DOHH2 (cell line): ENCODE data around the gene PLAAT4.

ENCODE experiments used
- H3F3A ChIP-seq: fragments of 200-600 bp; sonication (generic), shearing (Covaris generic); 2 replicates; pipeline ENCODE4 v1.6.0; 2016; ENCODE audit warnings: antibody characterized with exemption, mild to moderate bottlenecking; ENCODE audit not compliant: control insufficient read depth, insufficient read depth
- H3K27ac ChIP-seq: fragments of 200-600 bp; sonication (generic); 2 replicates; pipeline ENCODE4 v1.5.1; 2014; ENCODE audit warnings: low read depth, mild to moderate bottlenecking, low read length, moderate library complexity
- H3K27me3 ChIP-seq: fragments of 200-600 bp; sonication (generic); 2 replicates; pipeline ENCODE4 v1.6.1; 2014; ENCODE audit warnings: mild to moderate bottlenecking, low read length, mixed read lengths; ENCODE audit not compliant: control insufficient read depth
- H3K36me3 ChIP-seq: fragments of 200-600 bp; sonication (generic); 2 replicates; pipeline ENCODE4 v1.6.1; 2014; ENCODE audit warnings: mild to moderate bottlenecking, low read length, moderate library complexity, mixed read lengths; ENCODE audit not compliant: control insufficient read depth
- H3K4me1 ChIP-seq: fragments of 200-600 bp; sonication (generic); 2 replicates; pipeline ENCODE4 v1.6.1; 2014; ENCODE audit warnings: mild to moderate bottlenecking, low read length, mixed read lengths; ENCODE audit not compliant: control insufficient read depth
- H3K4me2 ChIP-seq: fragments of 200-600 bp; sonication (generic); 2 replicates; pipeline ENCODE4 v1.6.0; 2014; ENCODE audit warnings: mild to moderate bottlenecking, low read length, moderate library complexity
- H3K4me3 ChIP-seq: fragments of 200-600 bp; sonication (generic); 2 replicates; pipeline ENCODE4 v1.5.1; 2014; ENCODE audit warnings: mild to moderate bottlenecking, low read length, mixed read lengths
- H3K79me2 ChIP-seq: fragments of 200-600 bp; sonication (generic); 2 replicates; pipeline ENCODE4 v1.6.1; 2014; ENCODE audit warnings: mild to moderate bottlenecking, low read length, mixed read lengths; ENCODE audit not compliant: control insufficient read depth
- H3K9me2 ChIP-seq: fragments of 200-600 bp; sonication (generic); replicated peaks from 2 replicates; pipeline ENCODE4 v1.6.1; 2014; ENCODE audit warnings: mild to moderate bottlenecking, low read length, mixed read lengths; ENCODE audit not compliant: control insufficient read depth
- H3K9me3 ChIP-seq: fragments of 200-600 bp; sonication (generic); 2 replicates; pipeline ENCODE4 v1.6.1; 2014; ENCODE audit warnings: antibody characterized with exemption, low read length, mixed read lengths; ENCODE audit not compliant: control insufficient read depth, insufficient read depth
- H4K20me1 ChIP-seq: fragments of 200-600 bp; sonication (generic); 2 replicates; pipeline ENCODE4 v1.6.0; 2014; ENCODE audit warnings: low read depth, mild to moderate bottlenecking, antibody characterized with exemption, low read length, moderate library complexity; ENCODE audit not compliant: control insufficient read depth, insufficient read depth
- EZH2phosphoT487 ChIP-seq: fragments of 200-600 bp; sonication (generic); IDR thresholded peaks from 2 replicates; pipeline ENCODE4 v1.6.1; 2017; ENCODE audit warnings: borderline replicate concordance, mild to moderate bottlenecking, antibody characterized with exemption, low read length, moderate library complexity, mixed read lengths
- TF ChIP-seq, protein P1 (sequence below): fragments of 200-600 bp; sonication (generic); IDR thresholded peaks from one replicate; pipeline ENCODE4 v1.5.1; 2014; ENCODE audit warnings: antibody characterized with exemption, mild to moderate bottlenecking, low read depth, low read length; ENCODE audit not compliant: poor library complexity, severe bottlenecking

The PLAAT4 gene

DNA sequence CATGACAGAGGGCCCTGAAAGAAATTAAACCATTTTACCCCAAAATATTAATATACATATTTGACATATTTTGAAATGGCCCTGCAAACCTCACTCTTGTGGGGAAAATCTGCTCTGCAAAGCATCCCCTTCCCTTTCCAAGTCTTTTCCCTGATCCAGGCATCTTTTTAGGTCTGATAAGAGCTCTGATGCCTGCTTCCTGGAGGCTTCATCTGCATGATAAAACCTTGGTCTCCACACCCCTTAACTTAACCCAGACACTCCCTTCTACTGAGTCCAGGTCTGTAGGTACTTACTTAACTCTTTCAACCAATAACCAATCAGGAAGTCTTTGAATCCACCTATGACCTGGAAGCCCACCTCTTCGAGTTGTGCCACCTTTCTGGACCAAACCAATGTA lies 32.6 kb upstream of the PLAAT4 start:
- no peaks in the 10 kb centered on the region for H3K4me1 ChIP-seq
- H3K4me2 ChIP-seq = no peak overlapping the region
- H3K36me3 ChIP-seq = no peaks in the 10 kb centered on the region
- TF ChIP-seq EZH2phosphoT487 = no peak
- TF ChIP-seq, protein P1, sequence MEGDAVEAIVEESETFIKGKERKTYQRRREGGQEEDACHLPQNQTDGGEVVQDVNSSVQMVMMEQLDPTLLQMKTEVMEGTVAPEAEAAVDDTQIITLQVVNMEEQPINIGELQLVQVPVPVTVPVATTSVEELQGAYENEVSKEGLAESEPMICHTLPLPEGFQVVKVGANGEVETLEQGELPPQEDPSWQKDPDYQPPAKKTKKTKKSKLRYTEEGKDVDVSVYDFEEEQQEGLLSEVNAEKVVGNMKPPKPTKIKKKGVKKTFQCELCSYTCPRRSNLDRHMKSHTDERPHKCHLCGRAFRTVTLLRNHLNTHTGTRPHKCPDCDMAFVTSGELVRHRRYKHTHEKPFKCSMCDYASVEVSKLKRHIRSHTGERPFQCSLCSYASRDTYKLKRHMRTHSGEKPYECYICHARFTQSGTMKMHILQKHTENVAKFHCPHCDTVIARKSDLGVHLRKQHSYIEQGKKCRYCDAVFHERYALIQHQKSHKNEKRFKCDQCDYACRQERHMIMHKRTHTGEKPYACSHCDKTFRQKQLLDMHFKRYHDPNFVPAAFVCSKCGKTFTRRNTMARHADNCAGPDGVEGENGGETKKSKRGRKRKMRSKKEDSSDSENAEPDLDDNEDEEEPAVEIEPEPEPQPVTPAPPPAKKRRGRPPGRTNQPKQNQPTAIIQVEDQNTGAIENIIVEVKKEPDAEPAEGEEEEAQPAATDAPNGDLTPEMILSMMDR = no peak
- H3K9me2 ChIP-seq = no peaks in the 10 kb centered on the region
- no peaks in the 10 kb centered on the region for H4K20me1 ChIP-seq
- H3K9me3 ChIP-seq = peaks cover 4% of the 10 kb centered on the region
- 0 out of 2 replicates have a peak, but pooled peaks cover 3% of the 10 kb centered on the region for H3K27me3 ChIP-seq
- no peak overlapping the region for H3K4me3 ChIP-seq
- H3F3A ChIP-seq = no peaks in the 10 kb centered on the region
- no peak overlapping the region for H3K27ac ChIP-seq
- H3K79me2 ChIP-seq = no peaks in the 10 kb centered on the region

DNA sequence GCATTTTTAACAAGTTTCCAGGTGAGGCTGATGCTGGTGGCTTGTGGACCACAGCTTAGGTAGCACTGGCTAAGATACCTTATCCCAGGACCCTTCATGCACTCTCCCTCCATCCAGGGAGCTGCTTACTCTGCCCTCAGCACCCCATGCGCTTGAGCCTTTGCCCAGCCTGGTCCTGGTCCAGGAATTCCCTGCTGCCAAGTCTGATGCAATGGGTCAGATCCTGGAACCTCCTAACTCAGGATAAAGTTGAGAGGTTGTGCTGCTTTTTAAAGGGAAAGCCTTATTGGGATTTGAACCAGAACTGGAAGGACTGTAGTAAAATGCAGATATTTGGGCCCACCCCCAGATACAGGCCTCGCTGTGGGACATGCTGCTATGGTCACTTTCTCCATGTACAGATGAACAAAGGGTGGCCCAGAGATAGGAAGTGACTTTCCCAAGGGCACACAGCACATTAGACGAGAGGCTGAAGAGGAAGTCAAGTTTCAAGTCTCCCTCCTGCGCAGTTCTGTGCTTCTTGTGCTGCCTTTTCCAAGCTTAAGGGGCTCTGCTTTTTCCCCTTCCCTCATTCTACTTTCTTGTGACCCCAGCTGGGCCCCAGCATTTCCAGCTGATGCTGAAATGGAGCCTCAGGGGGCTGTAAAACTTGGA lies 31.5 kb upstream of the PLAAT4 start:
- no peaks in the 10 kb centered on the region for H3F3A ChIP-seq
- no peaks in the 10 kb centered on the region for H3K36me3 ChIP-seq
- 0 out of 2 replicates have a peak, but pooled peaks cover 3% of the 10 kb centered on the region for H3K27me3 ChIP-seq
- H3K27ac ChIP-seq = no peak overlapping the region
- H4K20me1 ChIP-seq = no peaks in the 10 kb centered on the region
- peaks cover 4% of the 10 kb centered on the region for H3K9me3 ChIP-seq
- H3K4me2 ChIP-seq = no peak overlapping the region
- no peaks in the 10 kb centered on the region for H3K9me2 ChIP-seq
- no peaks in the 10 kb centered on the region for H3K79me2 ChIP-seq
- no peak for TF ChIP-seq EZH2phosphoT487
- TF ChIP-seq, protein P1 = no peak
- no peak overlapping the region for H3K4me3 ChIP-seq
- H3K4me1 ChIP-seq = no peaks in the 10 kb centered on the region

DNA sequence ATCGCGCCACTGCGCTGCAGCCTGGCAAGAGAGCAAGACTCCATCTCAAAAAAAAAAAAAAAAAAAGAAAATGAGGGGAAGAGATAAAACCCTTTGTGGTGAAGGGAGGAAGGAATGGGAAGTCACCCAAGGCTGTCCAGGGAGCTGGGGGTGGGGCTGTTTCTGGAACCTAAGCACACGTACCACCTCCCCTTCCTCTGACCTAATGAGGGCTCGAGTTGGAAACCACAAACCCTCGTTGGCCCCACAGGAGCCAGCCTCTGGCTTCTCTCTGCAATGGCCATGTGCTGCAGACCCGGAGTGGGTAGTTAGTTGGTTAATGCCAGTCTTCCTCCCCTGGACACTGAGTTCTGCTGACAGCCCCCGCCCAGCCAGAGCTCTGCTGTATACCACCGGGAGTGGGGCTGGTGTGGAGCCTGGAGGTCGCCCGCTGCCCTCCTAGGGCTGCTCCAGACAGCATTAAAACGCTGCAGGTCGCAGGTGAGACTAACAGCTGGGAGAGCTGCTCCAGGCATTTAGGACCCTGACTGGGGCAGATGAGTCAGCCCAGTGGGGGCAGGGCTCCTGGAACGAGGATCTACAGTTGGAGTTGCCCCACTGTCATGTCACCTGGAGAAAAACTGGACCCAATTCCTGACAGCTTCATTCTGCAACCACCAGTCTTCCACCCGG lies 30.6 kb upstream of the PLAAT4 start, which contains the start of gene LGALS12:
Gene LGALS12 (plus strand): TSS at position 228 of the 672 bp plus-strand sequence. CDS start 375 bp downstream, at position 603.
- Histone ChIP-seq H3K9me2 (no peaks in the 10 kb centered on the region), H3K4me1 (no peaks in the 10 kb centered on the region), H3K9me3 (no peaks in the 10 kb centered on the region), H4K20me1 (no peaks in the 10 kb centered on the region), H3K79me2 (no peaks in the 10 kb centered on the region), H3K27me3 (0 out of 2 replicates have a peak, but pooled peaks cover 3% of the 10 kb centered on the region), H3F3A (no peaks in the 10 kb centered on the region), H3K27ac (no peak within 1 kb of the TSS), H3K36me3 (no peaks in the 10 kb centered on the region), H3K4me2 (no peak within 1 kb of the TSS), H3K4me3 (no peak within 1 kb of the TSS)
- TF ChIP-seq, protein P1 = no peak
- TF ChIP-seq EZH2phosphoT487 = no peak
